ENCODE measurements around the gene GPAT2.
"Not testable (repeated sequence)": the region's sequence is repeated elsewhere in the genome, so short reads cannot be mapped to it uniquely, and the experiment has no call there.

Gene GPAT2

DNA sequence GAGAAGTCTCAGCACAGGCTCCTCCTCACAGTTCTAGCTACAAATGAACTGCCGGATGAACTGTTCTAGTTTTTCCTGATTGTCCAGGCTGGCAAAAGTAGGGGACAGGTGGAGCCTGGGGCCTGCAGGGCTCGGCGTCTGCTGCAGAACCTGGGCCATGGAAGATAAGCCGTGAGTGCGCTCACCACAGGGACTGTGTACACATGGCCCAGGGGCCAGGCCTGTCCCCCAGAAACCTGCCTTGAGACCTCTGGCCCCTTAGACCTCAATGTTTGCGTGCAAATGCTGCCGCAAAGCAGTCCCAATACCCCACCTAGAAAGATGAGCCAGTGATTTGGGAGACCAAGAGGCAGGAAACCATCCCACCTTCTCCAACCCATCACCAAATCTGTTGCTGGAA, 12.6 kb downstream of the GPAT2 start:
- not testable (repeated sequence) for DNase-seq

DNA sequence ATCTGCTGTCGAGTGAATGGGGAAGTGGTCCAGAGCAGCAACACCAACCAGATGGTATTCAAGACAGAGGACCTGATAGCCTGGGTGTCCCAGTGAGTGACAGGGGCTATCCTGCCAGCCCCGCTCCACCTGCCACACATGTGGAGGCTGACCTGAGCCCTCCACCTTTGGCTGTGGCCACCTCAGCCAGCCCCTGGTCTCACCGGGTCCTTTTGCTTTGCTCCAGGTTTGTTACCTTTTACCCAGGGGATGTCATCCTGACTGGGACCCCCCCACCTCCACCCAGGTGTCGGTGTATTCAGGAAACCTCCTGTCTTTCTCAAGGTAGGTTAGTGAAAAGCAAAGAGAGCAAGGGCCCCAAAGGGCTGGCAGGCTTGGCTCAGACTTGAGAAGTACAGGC, 13.6 kb downstream of the GPAT2 start:
- DNase-seq: not testable (repeated sequence)

DNA sequence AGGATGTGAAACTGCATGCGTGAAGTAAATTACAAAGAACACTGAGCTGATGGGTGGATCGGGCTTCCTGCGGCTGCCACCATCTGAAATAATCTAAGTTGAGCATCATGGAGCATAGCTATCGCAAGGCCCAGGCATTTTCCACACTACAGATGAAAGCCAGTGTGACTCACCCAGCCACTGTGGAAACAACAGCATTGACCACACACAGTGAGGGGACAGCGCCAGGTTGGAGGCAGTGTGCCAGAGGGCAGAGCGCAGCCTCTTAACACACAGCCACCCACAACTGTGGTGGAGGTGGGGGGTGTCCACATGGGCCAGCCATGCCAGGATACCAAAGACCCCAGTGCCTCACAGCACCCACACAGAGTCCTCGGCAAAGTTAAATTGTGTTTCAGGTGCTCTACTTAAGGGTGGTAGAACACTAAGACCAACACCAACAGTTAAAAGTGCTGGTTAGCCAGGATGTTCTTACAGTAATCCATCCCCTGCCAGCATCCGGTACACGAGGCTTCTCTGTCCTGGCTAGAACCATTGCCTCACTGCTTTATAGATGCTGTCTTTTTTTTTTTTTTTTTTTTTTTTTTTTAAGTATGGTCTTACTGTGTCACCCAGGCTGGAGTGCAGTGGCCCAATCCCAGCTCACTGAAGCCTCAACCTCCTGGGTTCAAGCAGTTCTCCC, 14.7 kb downstream of the GPAT2 start:
- not testable (repeated sequence) for DNase-seq

DNA sequence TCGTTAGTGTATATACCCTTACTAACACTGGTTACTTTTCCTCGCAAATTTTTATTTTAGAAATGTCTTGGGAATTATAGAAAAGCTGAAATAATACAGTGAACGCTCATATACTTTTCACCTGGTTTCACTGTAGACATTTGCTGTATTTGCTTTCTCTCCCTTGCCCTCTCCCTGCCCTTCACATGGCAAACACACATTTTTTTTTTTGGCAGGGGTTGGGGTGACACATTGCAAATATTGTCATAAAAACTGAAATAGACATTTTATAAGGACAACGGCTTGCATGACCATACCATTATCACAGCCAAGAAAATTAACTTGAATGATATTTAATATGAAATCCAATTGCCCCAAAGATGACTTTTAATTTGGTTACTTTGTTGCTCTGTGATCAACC, 18.4 kb downstream of the GPAT2 start:
- DNase-seq: not testable (repeated sequence)

DNA sequence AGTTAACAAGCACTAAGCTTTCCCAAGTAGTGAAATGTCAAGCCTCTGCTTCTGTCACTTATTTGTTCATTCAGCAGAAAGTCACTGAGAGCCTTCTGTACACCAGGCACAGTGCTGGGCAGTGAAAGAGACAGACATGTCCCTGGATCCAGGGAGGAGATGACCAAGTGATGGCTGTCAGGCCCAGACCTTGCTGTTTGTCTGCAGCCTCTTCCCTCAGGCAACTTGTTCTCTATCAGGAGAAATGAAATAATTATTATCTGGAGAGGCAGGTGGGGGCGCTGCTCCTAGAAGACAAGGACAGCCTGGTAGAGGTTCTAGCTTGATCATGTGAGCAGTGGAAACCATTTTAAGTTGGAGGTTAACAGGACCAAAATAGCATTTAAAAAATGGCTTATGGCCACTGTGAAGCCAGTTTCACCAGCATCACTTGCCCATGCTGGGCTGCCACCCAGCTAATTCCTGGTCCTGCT, 21.9 kb downstream of the GPAT2 start:
- DNase-seq: not testable (repeated sequence)

DNA sequence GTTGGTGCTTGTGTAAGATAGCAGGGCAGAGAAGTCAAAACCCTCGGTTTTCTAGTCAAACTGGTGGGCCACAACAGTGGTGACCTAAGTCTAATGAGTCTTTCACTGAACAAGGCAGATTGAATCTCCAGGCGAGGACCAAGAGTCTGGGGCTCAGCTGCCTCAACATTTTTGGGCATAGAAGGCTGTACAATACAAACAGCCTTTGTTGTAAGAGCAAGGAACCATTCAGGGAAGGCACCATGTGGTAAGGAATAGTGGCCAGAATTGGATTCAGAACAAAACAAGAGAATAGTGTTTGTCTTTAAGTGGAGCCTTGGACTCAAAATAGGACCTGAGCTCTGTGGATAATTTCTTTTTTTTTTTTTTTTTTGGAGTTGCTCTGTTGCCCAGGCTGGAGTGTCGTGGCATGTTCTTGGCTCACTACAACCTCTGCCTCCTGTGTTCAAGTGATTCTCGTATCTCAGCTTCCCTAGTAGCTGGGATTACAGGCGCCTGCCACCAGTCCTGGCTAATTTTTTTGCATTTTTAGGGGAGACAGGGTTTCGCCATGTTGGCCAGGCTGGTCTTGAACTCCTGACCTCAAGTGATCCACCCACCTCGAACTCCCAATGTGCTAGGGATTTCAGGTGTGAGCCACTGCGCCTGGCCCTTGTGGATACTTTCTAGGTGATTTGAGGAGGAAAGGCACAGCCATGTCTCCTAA, 22.5 kb downstream of the GPAT2 start:
- not testable (repeated sequence) for DNase-seq

DNA sequence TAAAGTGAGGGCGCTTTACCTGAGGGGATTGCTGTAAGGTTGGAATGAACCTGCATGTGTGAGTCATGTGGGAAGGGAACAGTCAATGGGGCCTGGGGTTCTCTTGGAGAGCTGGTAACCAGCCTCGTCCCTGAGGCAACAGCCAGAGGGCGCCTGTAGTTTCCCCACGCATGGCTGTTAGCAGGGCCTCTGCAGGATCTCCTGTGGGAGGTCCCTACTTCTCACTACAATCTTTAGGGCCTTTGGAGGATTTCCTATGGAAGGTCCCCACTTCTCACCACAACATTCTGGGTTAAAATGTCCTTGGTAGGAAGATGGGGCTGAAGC, 23.6 kb downstream of the GPAT2 start:
- not testable (repeated sequence) for DNase-seq

DNA sequence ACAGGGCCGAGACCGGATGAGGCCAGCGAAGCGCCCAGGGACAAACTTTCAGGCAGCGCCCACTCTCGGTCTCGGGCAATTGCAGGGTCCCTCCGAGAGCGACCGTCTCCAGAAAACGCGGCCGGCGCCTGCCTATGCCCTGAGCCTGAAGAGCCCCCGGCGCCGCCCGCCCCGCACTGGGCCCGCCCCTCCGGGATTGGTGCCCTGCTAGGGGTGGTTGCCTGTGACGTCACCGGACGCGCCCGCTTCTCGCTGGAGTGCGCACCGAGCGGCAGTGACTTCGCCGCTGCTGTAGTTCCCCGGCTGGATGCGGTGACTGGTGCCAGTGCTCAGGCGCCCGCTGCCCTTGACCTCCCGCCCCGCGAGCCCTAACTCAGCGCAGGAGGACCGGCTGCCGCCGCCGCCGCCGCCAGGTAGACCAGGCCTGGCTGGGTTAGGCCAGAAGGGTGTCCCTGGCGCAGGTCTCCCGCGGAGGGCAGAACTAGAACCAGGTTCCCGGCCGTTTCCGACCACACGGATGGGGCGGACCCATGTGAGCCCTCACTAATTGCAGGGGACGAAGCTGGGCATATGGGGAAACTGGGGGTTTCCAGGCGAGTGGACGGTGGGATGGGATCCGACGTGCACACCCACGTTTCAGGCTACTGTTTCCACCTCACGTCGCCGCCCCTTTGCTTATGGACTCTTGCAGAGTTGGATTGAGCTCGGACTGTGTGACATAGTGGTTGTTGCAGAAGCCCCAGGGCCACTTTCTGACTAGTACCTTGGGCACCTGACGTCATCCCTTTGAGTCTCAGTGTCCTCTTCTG, 24.2 kb downstream of the GPAT2 start:
- peak; percentile 98 for DNase-seq

DNA sequence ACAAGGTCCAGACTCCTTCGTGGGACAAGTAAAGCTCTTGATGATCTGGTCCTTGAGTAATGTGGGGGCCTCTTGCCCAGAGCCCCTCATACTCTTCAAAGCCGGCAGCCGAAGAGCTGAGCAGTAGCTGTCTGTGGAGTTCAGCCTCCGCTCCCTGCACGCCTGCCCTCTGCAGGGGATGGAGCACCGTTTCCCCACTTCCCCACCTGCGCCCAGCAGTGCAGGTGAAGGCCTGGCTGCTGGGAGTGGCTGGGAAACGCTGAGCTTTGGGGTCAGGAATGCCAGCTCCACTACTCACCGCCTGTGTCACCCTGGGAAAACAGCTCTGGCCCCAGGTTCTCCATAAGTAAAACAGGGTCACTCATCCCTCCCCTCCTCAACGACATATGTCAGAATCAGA, 24.9 kb downstream of the GPAT2 start:
- DNase-seq: not testable (repeated sequence)

DNA sequence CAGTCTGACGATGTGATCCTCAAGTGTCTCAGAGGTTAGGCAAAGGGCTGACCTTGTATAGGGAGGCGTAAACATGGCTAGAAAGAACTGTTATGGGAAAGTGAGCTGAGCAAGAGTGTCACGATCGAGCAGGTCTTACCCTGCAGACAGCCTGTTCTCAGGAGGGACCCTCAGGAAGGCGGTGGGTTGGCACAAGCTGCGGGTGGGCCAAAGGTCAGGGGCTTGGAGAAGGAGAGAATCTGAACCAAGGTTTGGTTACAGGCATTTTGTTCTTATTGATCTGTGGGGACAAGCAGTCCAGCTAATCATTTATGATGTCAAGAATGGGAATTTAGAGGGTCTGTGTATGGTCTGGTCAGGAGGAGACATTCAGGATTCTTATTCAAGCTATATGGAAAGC, 26.7 kb downstream of the GPAT2 start:
- not testable (repeated sequence) for DNase-seq

DNA sequence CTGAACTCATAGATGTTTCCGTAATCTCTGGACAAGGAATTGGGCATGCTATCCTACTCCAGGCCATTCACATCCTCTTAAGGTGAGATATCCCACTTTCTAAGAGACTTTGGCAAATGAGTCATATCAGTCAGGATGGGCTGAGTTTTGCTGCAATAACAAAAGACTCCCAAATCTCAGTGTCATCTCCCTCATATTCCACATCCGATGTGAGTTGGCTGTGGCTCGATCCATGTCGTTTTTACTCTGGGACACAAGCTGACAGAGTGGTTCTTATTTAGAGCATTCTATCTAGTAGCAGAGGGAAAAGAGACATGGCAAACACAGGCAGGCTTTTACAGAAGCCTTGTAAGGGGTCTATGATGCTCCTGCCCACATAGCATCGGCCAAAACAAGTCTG, 28.5 kb downstream of the GPAT2 start:
- not testable (repeated sequence) for DNase-seq

DNA sequence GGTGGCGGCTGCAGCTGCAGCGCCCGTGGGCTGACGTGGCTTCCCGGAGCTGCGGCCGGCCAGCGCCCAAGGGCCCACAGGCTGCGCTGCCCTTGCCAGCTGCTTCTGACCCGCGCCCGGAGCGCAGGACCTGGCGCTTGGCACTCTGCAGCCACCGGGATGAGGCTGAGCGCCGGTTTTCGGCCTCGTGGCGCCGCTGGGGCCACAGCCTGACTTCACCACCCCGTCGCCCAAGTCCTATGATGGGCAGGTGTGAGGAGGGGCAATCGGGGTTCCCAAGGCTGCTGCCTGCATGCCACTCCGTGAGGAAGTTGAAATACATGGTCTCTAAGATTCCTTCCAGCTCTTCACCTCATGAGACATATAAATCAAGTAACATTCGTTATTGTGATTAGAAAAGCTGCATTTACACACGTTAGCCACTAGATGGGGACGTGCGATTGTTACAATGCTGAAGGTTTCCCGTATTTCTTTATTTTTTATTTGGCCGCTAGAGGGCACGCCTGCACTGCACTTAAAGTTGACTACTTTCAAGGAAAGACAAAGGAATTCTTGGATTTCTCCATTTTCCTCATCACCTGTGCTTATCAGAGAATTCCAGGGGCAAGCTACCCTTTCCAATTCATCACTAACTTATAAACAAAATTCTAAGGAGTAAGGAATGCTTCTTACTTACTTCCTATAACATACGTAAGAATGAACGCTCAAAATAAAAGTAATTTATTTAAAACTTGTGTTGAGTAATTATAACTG, 42.0 kb downstream of the GPAT2 start:
- peak; percentile 75 for DNase-seq

DNA sequence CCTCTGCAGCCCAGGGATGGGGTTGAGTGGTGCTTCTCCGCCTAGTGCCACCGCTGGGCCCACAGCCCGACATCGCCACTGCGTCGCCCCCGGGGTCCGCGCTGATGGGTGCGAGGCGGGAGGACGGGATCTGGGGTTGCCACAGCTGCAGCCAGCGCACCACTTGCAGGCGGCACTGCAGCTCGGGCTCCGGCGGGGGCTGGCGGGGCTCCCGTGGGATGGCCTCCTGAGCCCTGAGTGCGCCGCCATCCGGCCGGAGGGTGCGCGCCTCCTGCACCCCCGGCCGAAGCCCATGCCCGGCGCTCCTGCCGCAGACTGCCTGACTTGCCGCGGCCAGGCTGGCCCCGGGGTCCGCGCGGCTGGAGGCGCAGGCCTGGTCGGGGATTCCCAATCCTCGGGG, 42.6 kb downstream of the GPAT2 start:
- DNase-seq: peak; percentile 76

DNA sequence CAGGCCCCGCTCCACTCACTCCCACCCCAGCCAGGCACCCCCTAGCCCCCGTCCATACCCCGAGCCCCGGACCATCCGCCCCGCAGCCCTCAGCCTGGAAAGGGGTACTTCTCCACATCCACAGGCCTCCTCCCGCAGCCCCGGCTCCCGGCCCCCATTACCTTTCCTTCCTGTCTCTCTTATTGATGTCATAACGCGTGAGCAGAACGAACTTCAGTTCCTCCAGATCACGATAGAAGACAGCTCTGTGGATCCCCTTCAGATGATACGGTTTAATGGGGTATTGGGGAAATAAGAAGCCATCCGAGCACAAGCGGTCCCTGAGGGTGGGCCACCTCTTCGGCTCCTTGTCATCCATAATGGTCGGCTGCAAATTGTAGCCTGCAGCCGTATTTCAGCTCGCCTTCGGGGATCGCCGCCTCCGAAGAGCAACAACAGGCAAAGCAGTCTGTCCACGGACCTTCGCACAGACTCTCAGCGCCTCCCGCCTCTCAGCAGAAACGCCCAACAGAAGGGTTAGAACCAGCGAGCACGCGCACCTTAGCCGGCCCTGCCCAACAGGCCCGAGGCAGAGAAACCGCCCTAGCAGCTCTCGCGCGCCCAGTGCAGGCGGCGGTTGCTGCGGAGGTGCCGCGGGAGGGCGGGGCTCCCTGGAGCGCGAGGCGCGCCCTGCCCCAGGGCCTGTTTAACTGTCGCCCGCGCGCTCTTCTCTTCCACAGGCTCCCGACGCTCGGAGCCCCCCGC, 43.2 kb downstream of the GPAT2 start, which contains the start of gene ANKRD36C:
TSS of gene ANKRD36C (minus strand) at position 474 of the 744 bp plus-strand sequence. CDS start at position 358, 116 bp downstream.
- peak; percentile 74 for DNase-seq

DNA sequence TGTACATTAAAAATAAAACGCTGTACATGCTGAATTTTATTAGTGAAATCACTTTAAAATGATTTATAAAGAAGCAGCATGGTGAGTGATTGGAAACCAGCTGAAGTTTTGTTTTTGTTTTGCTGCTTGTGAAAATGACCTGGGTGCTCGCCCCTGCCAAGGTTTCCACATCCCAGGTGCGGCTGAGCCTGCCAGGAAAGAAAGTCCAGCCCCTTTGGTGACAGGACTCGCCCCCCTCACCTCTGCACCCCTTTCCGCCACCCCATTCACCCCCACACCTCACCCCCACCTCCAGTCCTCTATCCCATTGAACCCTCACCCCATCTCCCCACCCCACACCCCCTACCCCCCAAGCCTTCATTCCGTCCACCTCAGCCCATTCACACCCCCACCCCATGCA, 43.8 kb downstream of the GPAT2 start:
- DNase-seq: not testable (repeated sequence)
